GM06990 (cell line): ENCODE results near the gene APBA2.

Experiments used
- DNase-seq: peaks from one replicate; pipeline ENCODE4 v3.0.0-alpha.2; 2011; ENCODE audit not compliant: insufficient read length; ENCODE audit errors: extremely low read depth
- H3K27me3 ChIP-seq: replicated peaks from 2 replicates; pipeline ENCODE4 v1.6.0; 2011; ENCODE audit warnings: low read length; ENCODE audit not compliant: control insufficient read depth, insufficient read depth
- H3K36me3 ChIP-seq: 2 replicates; pipeline ENCODE4 v1.5.1; 2011; ENCODE audit warnings: low read length; ENCODE audit not compliant: control insufficient read depth, insufficient read depth
- H3K4me3 ChIP-seq: replicated peaks from 2 replicates; pipeline ENCODE4 v1.5.1; 2011; ENCODE audit warnings: low read depth, mild to moderate bottlenecking, control low read depth, low read length
- CTCF ChIP-seq: IDR thresholded peaks from 2 replicates; pipeline ENCODE4 v1.5.1; 2011; ENCODE audit warnings: low read length, control low read depth, mild to moderate bottlenecking, inconsistent platforms; ENCODE audit not compliant: insufficient read depth, poor library complexity, severe bottlenecking

The APBA2 gene

GRCh38 chr15:29134641-29135308 lies 249.0 kb downstream of the APBA2 start:
- TF ChIP-seq CTCF, result no peak
- DNase-seq, result no peak
- no peaks in the 10 kb centered on the region for H3K27me3 ChIP-seq
- no peaks in the 10 kb centered on the region for H3K36me3 ChIP-seq
- no peak overlapping the region for H3K4me3 ChIP-seq

GRCh38 chr15:29135309-29135657 lies 249.5 kb downstream of the APBA2 start:
- no peaks in the 10 kb centered on the region for H3K27me3 ChIP-seq
- TF ChIP-seq CTCF, result no peak

GRCh38 chr15:29135702-29136646 lies 250.2 kb downstream of the APBA2 start:
- no peaks in the 10 kb centered on the region for H3K36me3 ChIP-seq
- DNase-seq, result no peak
- no peak overlapping the region for H3K4me3 ChIP-seq
- TF ChIP-seq CTCF, result no peak
- H3K27me3 ChIP-seq, result no peaks in the 10 kb centered on the region

More at GRCh38 chr15:29135309-29135657, 249.5 kb downstream of the APBA2 start:
- Histone ChIP-seq H3K4me3 (no peak overlapping the region), H3K36me3 (no peaks in the 10 kb centered on the region)
- no peak for DNase-seq

DNA sequence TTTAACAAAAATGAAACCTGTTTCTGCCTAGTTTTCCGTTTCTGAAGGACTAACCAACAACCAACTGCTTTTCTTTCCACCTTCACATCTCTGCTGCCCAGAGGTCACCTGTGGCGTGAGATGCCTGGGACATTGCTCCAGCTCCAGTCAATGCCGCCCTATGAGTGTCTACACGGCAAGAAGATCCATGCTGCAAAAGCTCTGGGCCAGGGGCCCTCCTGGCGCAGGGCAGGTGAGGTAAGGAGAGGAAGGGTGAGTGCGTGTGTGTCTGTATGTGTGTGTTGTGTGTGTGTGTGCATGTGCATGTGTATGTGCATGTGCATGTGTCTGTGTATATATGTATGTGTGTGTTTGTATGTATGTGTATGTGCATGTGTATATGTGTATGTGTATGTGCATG lies 252.5 kb downstream of the APBA2 start:
- TF ChIP-seq CTCF, result no peak
- no peaks in the 10 kb centered on the region for H3K36me3 ChIP-seq
- no peaks in the 10 kb centered on the region for H3K27me3 ChIP-seq
- DNase-seq, result no peak
- no peak overlapping the region for H3K4me3 ChIP-seq

GRCh38 chr15:29139072-29139471 lies 253.3 kb downstream of the APBA2 start:
- H3K4me3 ChIP-seq, result no peak overlapping the region
- no peaks in the 10 kb centered on the region for H3K27me3 ChIP-seq
- no peak for TF ChIP-seq CTCF
- no peaks in the 10 kb centered on the region for H3K36me3 ChIP-seq
- DNase-seq, result no peak
